Measurements from ENCODE around the gene ITM2B.

ITM2B gene

GRCh38 chr13:48258002-48258401, 25.0 kb downstream of the ITM2B start:
- Histone ChIP-seq H3K36me3 (ENCODE audit: control insufficient read depth, low read length) (peaks cover 72% of the 10 kb centered on the region), H3K27ac (ENCODE audit: low read depth, low read length) (no peak overlapping the region), H4K20me1 (ENCODE audit: control insufficient read depth, insufficient read depth, low read depth, low read length) (no peaks in the 10 kb centered on the region), H3K9me3 (ENCODE audit: control insufficient read depth, insufficient read depth, low read length) (no peaks in the 10 kb centered on the region), H3K9me2 (replicated peaks; ENCODE audit: control insufficient read depth, low read length) (no peaks in the 10 kb centered on the region), H3K27me3 (ENCODE audit: control insufficient read depth, low read length) (no peaks in the 10 kb centered on the region), H3K4me2 (ENCODE audit: low read length) (no peak overlapping the region), H3F3A (ENCODE audit: control insufficient read depth, insufficient read depth) (no peaks in the 10 kb centered on the region), H3K4me1 (ENCODE audit: control insufficient read depth, low read length) (peaks cover 6% of the 10 kb centered on the region), H3K79me2 (ENCODE audit: control insufficient read depth, low read length) (no peaks in the 10 kb centered on the region), H3K4me3 (ENCODE audit: low read length) (no peak overlapping the region)
- TF ChIP-seq EZH2phosphoT487 (IDR thresholded peaks at IDR 0.05; ENCODE audit: borderline replicate concordance, low read length) (no peak), CTCF (IDR thresholded peaks at IDR 0.05; ENCODE audit: low read depth, low read length, poor library complexity, severe bottlenecking) (no peak)

- Histone ChIP-seq H3K9me2 (replicated peaks; ENCODE audit: control insufficient read depth, low read length) (no peaks in the 10 kb centered on the region), H3F3A (ENCODE audit: control insufficient read depth, insufficient read depth) (no peaks in the 10 kb centered on the region), H3K79me2 (ENCODE audit: control insufficient read depth, low read length) (no peaks in the 10 kb centered on the region), H3K27ac (ENCODE audit: low read depth, low read length) (no peak overlapping the region), H3K27me3 (ENCODE audit: control insufficient read depth, low read length) (no peaks in the 10 kb centered on the region), H3K4me1 (ENCODE audit: control insufficient read depth, low read length) (peaks cover 11% of the 10 kb centered on the region), H3K36me3 (ENCODE audit: control insufficient read depth, low read length) (peaks cover 76% of the 10 kb centered on the region), H3K9me3 (ENCODE audit: control insufficient read depth, insufficient read depth, low read length) (no peaks in the 10 kb centered on the region), H3K4me3 (ENCODE audit: low read length) (no peak overlapping the region), H3K4me2 (ENCODE audit: low read length) (no peak overlapping the region), H4K20me1 (ENCODE audit: control insufficient read depth, insufficient read depth, low read depth, low read length) (no peaks in the 10 kb centered on the region)
- TF ChIP-seq EZH2phosphoT487 (IDR thresholded peaks at IDR 0.05; ENCODE audit: borderline replicate concordance, low read length) (no peak), CTCF (IDR thresholded peaks at IDR 0.05; ENCODE audit: low read depth, low read length, poor library complexity, severe bottlenecking) (no peak)
Observed at GRCh38 chr13:48258430-48258829, 25.4 kb downstream of the ITM2B start.

GRCh38 chr13:48260970-48261369, 28.0 kb downstream of the ITM2B start:
- no peak overlapping the region for H3K4me2 ChIP-seq (ENCODE audit: low read length)
- H3K36me3 ChIP-seq (ENCODE audit: control insufficient read depth, low read length): peaks cover 59% of the 10 kb centered on the region

More at GRCh38 chr13:48260970-48261369, 28.0 kb downstream of the ITM2B start:
- H3K9me2 ChIP-seq (replicated peaks; ENCODE audit: control insufficient read depth, low read length): no peaks in the 10 kb centered on the region
- no peak overlapping the region for H3K27ac ChIP-seq (ENCODE audit: low read depth, low read length)
- no peaks in the 10 kb centered on the region for H3K79me2 ChIP-seq (ENCODE audit: control insufficient read depth, low read length)
- peaks cover 36% of the 10 kb centered on the region for H3K4me1 ChIP-seq (ENCODE audit: control insufficient read depth, low read length)
- peaks cover 4% of the 10 kb centered on the region; the same call in 1 of the 2 replicates for H3F3A ChIP-seq (ENCODE audit: control insufficient read depth, insufficient read depth)
- no peaks in the 10 kb centered on the region for H4K20me1 ChIP-seq (ENCODE audit: control insufficient read depth, insufficient read depth, low read depth, low read length)
- H3K9me3 ChIP-seq (ENCODE audit: control insufficient read depth, insufficient read depth, low read length): no peaks in the 10 kb centered on the region
- H3K4me3 ChIP-seq (ENCODE audit: low read length): no peak overlapping the region
- TF ChIP-seq EZH2phosphoT487 (IDR thresholded peaks at IDR 0.05; ENCODE audit: borderline replicate concordance, low read length) (no peak), CTCF (IDR thresholded peaks at IDR 0.05; ENCODE audit: low read depth, low read length, poor library complexity, severe bottlenecking) (no peak)
- H3K27me3 ChIP-seq (ENCODE audit: control insufficient read depth, low read length): no peaks in the 10 kb centered on the region

All from DOHH2 (cell line).